Activated T-helper 1 cell treated with anti-CD3 and anti-CD28 coated beads, Interleukin-12 subunit alpha, Interleukin-12 subunit beta, Interleukin-2, Interleukin-4 antibody, amounts not matched to agents 30 ng/mL and 10 ng/mL and 1 ng/mL, durations not matched to agents 14 hours and 24 hours and 36 hours (primary cell): ENCODE results near the gene ESR1. TPM values are rescaled to one million over a fixed set of nuclear protein-coding genes. Genes with fewer than 3 reads are reported as not detected.
A peak's percentile ranks its signal among the peaks of the same experiment; 100 is the strongest.
"Not testable (repeated sequence)": the region's sequence is repeated elsewhere in the genome, so short reads cannot be mapped to it uniquely, and the experiment has no call there.

Experiments used
- DNase-seq: peaks from one replicate; pipeline ENCODE4 v3.0.0; 2021; ENCODE audit warnings: low spot score
- H3K27ac Mint-ChIP-seq: one replicate; pipeline ENCODE4 v1.8.0; 2021; ENCODE audit warnings: mild to moderate bottlenecking, mixed read lengths
- H3K27me3 Mint-ChIP-seq: one replicate; pipeline ENCODE4 v1.8.0; 2022; ENCODE audit warnings: mild to moderate bottlenecking, moderate library complexity, mixed read lengths; ENCODE audit not compliant: insufficient read depth
- H3K36me3 Mint-ChIP-seq: one replicate; pipeline ENCODE4 v1.8.0; 2021; ENCODE audit warnings: low read depth, mixed read lengths
- H3K4me1 Mint-ChIP-seq: one replicate; pipeline ENCODE4 v1.8.0; 2021; ENCODE audit warnings: low read depth, mixed read lengths
- H3K4me3 Mint-ChIP-seq: one replicate; pipeline ENCODE4 v1.8.0; 2021; ENCODE audit warnings: mild to moderate bottlenecking, moderate library complexity, mixed read lengths
- H3K9me3 Mint-ChIP-seq: one replicate; pipeline ENCODE4 v1.8.0; 2021; ENCODE audit warnings: mixed read lengths
- intact Hi-C: fragments of 100-400 bp; cut with micrococcal nuclease; formaldehyde crosslinking; loops from one replicate; pipeline ENCODE4 v1.15.1; 2024
- total RNA-seq: library from RNA; stranded (reverse); gene quantifications from 2 replicates; pipeline ENCODE4 v1.2.3, GENCODE V29; 2022

The ESR1 gene
- total RNA-seq, 1 donor from 2014 or later: 0.34 TPM

DNA sequence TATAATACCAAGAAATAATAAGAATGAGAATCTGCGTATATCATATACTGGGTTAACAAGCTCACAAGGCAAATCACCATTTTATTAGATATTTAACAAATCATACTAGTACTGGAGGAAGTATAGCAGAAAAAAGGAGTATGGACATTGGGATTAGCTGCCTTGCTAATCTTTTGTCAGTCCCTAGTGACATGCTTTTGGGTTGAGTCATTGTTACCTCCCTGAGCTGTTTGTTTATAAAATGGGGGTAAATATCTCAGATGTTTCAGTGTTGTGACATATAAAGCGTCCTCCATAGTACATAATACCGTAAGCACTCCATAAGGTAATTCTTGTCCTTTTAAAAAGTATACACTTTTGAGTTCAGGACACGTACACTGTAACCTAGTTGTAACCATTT, 107.0 kb downstream of the ESR1 start:
- Mint-ChIP-seq H3K27me3 (peaks cover 4% of the 10 kb centered on the region), H3K9me3 (no peaks in the 10 kb centered on the region), H3K27ac (no peak overlapping the region), H3K4me1 (no peaks in the 10 kb centered on the region), H3K4me3 (no peak overlapping the region), H3K36me3 (no peaks in the 10 kb centered on the region)
- intact Hi-C loops: no loop called here
- DNase-seq: no peak

DNA sequence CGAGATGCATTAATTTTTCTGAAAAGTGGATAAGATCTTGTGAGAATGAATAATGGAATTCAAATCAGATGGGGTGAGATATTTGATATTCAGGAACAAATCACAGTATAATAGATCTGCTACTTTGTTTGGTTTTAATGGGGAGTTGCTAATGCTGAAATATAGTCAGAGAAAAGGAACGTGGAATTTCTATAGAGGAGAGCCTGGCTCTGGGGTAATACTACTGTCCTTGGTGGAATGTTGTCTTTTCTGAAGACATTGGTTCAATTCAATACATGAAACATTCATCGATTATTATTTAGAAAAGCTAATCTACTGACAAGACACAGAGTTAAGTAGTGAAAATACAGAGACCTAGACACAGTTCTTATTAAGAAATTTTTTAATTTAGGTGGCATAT, 108.6 kb downstream of the ESR1 start:
- DNase-seq: no peak
- no peaks in the 10 kb centered on the region for H3K4me1 Mint-ChIP-seq
- no peaks in the 10 kb centered on the region for H3K36me3 Mint-ChIP-seq
- intact Hi-C loops: no loop called here
- no peaks in the 10 kb centered on the region for H3K9me3 Mint-ChIP-seq
- H3K27ac Mint-ChIP-seq: no peak overlapping the region
- no peak overlapping the region for H3K4me3 Mint-ChIP-seq
- peaks cover 4% of the 10 kb centered on the region for H3K27me3 Mint-ChIP-seq

DNA sequence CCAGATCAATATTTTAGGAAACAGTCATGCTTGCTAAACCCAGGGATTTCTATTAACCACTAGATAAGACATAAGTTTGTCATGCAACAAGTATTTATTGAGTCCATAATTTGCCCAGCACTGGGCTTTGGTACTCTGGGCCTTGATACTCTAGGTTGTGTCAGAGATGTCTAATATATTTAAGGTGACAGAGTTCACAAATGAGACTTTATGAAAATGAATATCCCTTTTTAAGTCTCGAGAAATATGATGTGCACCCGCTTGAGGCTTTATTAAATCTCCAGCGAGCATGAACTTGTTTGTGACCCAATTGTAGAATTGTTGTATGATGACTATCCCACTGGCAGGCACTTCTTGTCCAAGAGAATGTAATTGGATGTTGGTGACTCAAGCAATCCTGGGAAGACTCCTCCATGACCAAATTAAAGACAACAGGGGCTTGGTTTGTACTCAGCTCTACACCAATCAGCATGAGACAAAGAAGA, 109.2 kb downstream of the ESR1 start:
- Mint-ChIP-seq H3K27ac (no peak overlapping the region), H3K9me3 (no peaks in the 10 kb centered on the region), H3K4me3 (no peak overlapping the region), H3K27me3 (peaks cover 4% of the 10 kb centered on the region), H3K36me3 (no peaks in the 10 kb centered on the region), H3K4me1 (no peaks in the 10 kb centered on the region)
- intact Hi-C loops: no loop called here
- DNase-seq: no peak

DNA sequence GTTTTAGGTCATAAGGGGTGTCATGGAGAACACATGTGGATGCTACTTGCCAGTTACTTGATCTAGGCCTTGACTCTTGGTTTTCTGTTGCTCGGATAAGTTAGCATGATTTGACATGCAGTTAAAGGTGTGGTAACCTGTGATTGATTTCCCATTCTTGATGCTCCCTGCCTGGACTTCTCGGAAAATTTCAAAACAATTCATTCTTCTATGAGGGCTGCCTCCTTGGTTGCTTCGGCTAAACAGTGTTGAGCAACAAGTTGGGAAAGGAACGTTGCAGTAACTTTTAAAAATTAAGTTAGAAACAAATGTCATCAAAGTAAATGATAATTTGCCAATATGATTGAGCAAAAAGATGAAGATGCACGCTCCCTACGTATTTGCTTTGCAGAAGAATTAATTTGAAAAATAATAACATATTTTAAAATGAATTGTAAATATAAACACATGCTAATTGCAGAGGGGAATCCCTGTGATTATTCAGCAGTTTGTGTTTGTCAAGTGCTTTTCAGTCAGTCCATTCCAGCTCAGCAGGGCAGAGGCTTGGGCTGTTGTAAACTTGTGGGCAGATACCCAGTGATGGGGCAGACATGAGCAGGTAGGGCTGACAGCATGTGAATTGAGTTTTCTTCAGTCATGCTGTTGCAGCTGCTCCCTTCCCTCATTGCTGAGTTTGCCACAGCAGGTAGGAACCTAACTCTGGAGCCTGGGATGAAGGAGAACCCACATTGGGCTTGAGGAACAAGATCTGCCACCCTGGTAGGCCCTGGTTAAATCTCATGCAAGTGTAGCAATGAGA, 110.2 kb downstream of the ESR1 start:
- no peak for DNase-seq
- intact Hi-C loops: no loop called here
- H3K9me3 Mint-ChIP-seq: no peaks in the 10 kb centered on the region
- no peak overlapping the region for H3K27ac Mint-ChIP-seq
- H3K27me3 Mint-ChIP-seq: peaks cover 4% of the 10 kb centered on the region
- H3K4me3 Mint-ChIP-seq: no peak overlapping the region
- H3K36me3 Mint-ChIP-seq: no peaks in the 10 kb centered on the region
- H3K4me1 Mint-ChIP-seq: no peaks in the 10 kb centered on the region

DNA sequence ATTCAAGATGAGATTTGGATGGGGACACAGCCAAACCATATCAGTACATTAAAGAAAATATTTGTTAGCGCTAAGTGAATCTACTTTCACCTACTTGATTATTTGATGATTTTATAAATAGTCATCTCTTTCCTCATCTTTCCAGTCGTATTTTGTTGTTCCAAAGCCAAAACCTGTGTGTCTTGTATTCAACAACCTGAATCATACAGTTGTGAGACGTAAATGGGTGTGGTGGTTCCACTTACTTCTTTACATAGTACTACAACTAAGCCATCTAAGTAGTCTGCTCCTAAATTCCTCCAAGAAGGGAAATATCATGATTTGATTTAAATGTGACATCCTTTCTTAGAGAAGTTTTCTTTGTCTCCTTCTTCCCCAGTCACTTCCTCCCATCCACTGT, 132.8 kb downstream of the ESR1 start:
- intact Hi-C loops: no loop called here
- no peak overlapping the region for H3K4me3 Mint-ChIP-seq
- no peak overlapping the region for H3K27ac Mint-ChIP-seq
- no peaks in the 10 kb centered on the region for H3K36me3 Mint-ChIP-seq
- H3K9me3 Mint-ChIP-seq: no peaks in the 10 kb centered on the region
- H3K27me3 Mint-ChIP-seq: peaks cover 7% of the 10 kb centered on the region
- H3K4me1 Mint-ChIP-seq: no peaks in the 10 kb centered on the region
- no peak for DNase-seq

DNA sequence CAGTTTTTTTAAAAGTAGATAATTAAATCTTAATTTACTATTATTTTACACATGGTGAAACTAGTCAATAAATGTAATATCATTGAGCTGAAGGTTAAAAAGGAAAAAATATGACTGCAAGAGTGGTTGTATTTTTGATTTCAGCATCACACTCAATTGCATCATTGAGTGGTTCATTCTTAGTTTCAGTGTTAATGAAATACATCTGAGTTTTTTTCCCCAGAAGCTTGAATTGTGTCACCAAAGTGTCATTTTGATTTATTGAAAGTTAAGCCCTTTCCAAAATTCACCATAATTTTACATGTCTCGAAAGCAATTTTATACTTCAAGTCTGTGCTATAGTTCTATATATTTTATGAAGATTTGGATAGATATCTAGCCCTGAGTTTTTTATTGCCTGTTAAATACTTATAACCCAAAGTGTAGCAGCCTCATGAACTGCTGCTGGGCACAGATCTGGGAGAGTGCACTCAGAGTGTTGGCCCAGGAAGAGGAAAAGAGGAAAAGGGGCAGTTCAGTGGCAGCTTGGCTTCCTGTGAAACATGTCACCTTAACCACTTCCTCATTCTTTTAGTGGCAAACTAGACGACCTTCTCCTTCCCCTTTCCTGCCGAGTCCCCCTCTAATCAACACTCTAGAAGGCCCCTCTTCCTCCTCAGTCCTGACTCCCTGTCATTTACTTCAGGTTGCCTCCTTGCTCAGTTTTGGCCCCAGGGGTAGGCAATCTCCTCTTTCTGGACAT, 140.7 kb downstream of the ESR1 start:
- peaks cover 8% of the 10 kb centered on the region for H3K9me3 Mint-ChIP-seq
- no peak overlapping the region for H3K4me3 Mint-ChIP-seq
- H3K36me3 Mint-ChIP-seq: no peaks in the 10 kb centered on the region
- peaks cover 9% of the 10 kb centered on the region for H3K4me1 Mint-ChIP-seq
- H3K27me3 Mint-ChIP-seq: peaks cover 13% of the 10 kb centered on the region
- no peak for DNase-seq
- intact Hi-C loops: no loop called here
- no peak overlapping the region for H3K27ac Mint-ChIP-seq

DNA sequence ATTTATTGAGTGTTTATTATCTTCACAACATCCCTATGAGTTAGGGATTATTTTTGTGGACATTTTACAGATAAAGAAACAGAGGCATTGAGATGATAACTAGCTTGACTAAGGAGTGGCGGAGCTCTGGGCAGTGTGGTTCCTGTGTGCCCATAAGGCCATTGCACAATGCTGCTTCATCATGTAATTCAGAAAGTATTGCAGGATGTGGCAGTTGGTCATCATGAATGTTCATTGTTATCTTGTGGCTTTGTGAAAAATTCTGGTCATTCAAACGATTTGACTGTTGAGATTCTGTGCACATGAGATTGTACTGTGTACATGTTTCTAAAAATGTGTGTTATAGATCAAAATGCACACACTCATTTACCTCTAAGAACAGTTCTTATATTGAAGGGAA, 150.8 kb downstream of the ESR1 start:
- Mint-ChIP-seq H3K4me3 (no peak overlapping the region), H3K9me3 (peaks cover 12% of the 10 kb centered on the region), H3K27me3 (peaks cover 41% of the 10 kb centered on the region), H3K4me1 (peaks cover 22% of the 10 kb centered on the region), H3K36me3 (no peaks in the 10 kb centered on the region), H3K27ac (no peak overlapping the region)
- intact Hi-C loops: no loop called here
- DNase-seq: no peak

DNA sequence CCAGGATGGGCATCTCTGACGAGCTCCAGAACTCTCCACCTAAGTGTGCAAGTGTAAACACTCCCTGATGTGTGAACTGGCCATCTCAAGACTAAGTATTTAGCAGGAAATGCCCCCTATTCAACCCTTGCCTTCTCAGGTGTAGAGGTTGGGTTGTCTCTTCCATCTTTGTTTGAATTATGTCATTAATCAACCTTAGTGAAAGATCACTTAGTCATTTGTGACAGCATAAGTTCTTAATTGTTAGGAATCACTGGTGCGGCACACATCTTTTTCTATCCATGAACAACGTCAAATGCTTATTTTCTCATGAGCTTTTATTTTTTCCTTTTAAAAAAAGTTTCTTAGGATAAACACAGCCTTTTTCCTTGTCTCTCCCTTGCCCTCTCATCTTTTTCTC, 151.6 kb downstream of the ESR1 start:
- DNase-seq: no peak
- no peak overlapping the region for H3K27ac Mint-ChIP-seq
- peaks cover 12% of the 10 kb centered on the region for H3K9me3 Mint-ChIP-seq
- H3K36me3 Mint-ChIP-seq: no peaks in the 10 kb centered on the region
- intact Hi-C loops: no loop called here
- peaks cover 46% of the 10 kb centered on the region for H3K27me3 Mint-ChIP-seq
- H3K4me3 Mint-ChIP-seq: no peak overlapping the region
- H3K4me1 Mint-ChIP-seq: peaks cover 22% of the 10 kb centered on the region

DNA sequence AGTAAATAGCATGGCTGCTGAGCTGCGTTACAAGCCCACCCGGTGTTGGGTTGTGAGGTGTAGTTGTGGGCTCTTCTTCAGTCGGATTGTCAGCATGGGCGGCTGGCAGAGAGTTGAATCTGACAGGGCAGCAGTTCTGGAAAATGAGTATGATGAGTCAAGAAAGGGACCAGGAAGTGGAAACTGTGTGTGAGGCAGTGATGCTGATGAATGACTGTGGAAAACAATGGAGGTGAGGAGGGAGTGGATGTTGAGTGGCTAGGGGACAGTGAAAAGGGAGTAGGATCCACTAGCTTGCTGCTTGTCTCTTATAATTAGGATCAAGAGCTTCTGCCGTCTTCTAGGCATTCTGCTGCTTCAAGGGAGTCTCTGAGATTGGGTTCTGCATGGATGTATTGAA, 154.3 kb downstream of the ESR1 start:
- H3K9me3 Mint-ChIP-seq: peaks cover 13% of the 10 kb centered on the region
- no peak for DNase-seq
- no peak overlapping the region for H3K27ac Mint-ChIP-seq
- peaks cover 22% of the 10 kb centered on the region for H3K4me1 Mint-ChIP-seq
- no peak overlapping the region for H3K4me3 Mint-ChIP-seq
- intact Hi-C loops: loop anchor here (5.0 to 10.0 kb wide), 3 partner anchors 205 to 303 kb away; no protein-coding TSS in a partner anchor
- no peaks in the 10 kb centered on the region for H3K36me3 Mint-ChIP-seq
- H3K27me3 Mint-ChIP-seq: peaks cover 36% of the 10 kb centered on the region

DNA sequence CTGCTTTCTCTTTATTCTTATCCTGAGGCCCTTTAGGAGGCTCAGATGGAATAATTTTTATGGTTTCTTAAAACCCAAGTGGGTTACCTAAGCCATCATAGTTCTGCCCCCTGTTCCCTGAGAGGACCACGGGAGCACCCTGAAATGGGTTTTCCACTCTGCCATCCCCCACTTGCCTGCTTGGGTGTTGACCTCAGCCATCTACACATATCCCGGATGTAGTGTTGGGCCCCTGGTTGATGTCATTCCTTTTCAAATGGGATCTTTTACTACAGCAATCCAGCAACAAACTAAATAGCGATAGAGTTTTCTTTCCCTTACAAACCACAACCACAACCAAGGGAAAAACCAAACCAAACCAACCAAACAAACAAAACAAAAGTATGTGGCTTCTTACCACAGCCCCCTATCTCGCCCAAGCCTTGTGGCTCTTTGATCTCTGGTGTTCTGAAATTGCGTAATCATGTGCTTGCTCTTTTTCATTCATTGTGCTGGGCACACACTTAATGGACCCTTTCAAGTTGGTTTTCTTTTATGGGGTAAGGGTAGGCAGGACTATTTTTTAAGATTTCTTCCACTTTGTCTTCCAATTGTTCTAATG, 154.9 kb downstream of the ESR1 start:
- peak; percentile 25 for DNase-seq
- intact Hi-C loops: loop anchor here (5.0 to 10.0 kb wide), 3 partner anchors 205 to 302 kb away; no protein-coding TSS in a partner anchor
- Mint-ChIP-seq H3K9me3 (peaks cover 18% of the 10 kb centered on the region), H3K36me3 (peaks cover 2% of the 10 kb centered on the region), H3K4me1 (peaks cover 22% of the 10 kb centered on the region), H3K27ac (peak overlapping the region; percentile 64), H3K4me3 (no peak overlapping the region), H3K27me3 (peaks cover 36% of the 10 kb centered on the region)

DNA sequence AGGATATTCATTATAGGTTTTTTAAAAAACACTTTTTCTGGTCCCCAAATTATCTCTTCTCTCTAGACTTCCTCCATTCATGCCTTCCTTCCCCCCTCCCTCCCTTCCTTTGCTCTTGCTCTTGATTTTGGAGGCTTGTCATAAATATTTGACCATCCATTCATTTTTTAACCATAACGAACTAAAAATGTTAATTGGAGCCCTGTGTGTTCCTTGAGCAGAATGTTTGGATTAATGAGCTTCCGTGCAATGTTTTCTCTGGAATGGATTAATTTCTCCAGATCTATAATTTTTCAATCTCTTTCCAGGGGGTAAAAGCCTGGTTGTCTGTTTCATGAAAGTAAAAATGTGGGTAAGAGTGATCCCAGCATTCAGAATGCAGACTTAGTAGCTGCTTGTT, 155.5 kb downstream of the ESR1 start:
- Mint-ChIP-seq H3K27ac (no peak overlapping the region), H3K27me3 (peaks cover 36% of the 10 kb centered on the region), H3K9me3 (peaks cover 20% of the 10 kb centered on the region), H3K36me3 (peaks cover 2% of the 10 kb centered on the region), H3K4me3 (no peak overlapping the region), H3K4me1 (peaks cover 22% of the 10 kb centered on the region)
- DNase-seq: no peak
- intact Hi-C loops: loop anchor here (5.0 to 10.0 kb wide), 3 partner anchors 206 to 302 kb away; no protein-coding TSS in a partner anchor

DNA sequence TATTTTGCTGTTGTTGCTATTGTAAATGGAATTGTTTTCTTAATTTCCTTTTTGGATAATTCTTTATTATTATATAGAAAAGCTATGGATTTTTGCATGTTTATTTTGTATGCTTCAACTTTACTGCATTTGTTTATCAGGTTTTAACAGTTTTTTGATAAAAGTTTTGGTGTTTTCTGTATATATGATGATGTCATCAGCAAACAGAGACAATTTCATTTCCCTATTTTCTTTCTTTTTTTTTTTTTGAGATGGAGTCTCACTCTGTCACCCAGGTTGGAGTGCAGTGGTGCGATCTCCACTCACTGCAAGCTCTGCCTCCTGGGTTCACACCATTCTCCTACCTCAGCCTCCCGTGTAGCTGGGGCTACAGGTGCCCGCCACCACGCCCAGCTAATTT, 156.9 kb downstream of the ESR1 start:
- not testable (repeated sequence) for H3K36me3 Mint-ChIP-seq, DNase-seq, H3K27ac Mint-ChIP-seq, H3K4me3 Mint-ChIP-seq
- Mint-ChIP-seq H3K9me3 (peaks cover 20% of the 10 kb centered on the region), H3K27me3 (peaks cover 30% of the 10 kb centered on the region), H3K4me1 (peaks cover 22% of the 10 kb centered on the region)
- intact Hi-C loops: loop anchor here (5.0 to 10.0 kb wide), 3 partner anchors 207 to 300 kb away; no protein-coding TSS in a partner anchor
